AML-193 (cell line): ENCODE measurements around the gene CACUL1.
"Not testable (repeated sequence)": the region's sequence is repeated elsewhere in the genome, so short reads cannot be mapped to it uniquely, and the experiment has no call there.

Source experiments
- DNase-seq, 2 experiments: peaks; one replicate each; lab custom pipeline; 2025; lab: John Stamatoyannopoulos, UW

CACUL1 gene

GRCh38 chr10:118768041-118768919 lies 13.5 kb upstream of the CACUL1 start:
- DNase-seq = no peak

- no peak for DNase-seq
These were observed 12.7 kb upstream of the CACUL1 start for GRCh38 chr10:118767297-118768040.

GRCh38 chr10:118764195-118764594 lies 9.4 kb upstream of the CACUL1 start:
- DNase-seq = no peak

GRCh38 chr10:118763202-118763988 lies 8.6 kb upstream of the CACUL1 start:
- no peak for DNase-seq

GRCh38 chr10:118760265-118760664 lies 5.5 kb upstream of the CACUL1 start:
- no peak for DNase-seq

GRCh38 chr10:118758449-118758848 lies 3.7 kb upstream of the CACUL1 start:
- no peak for DNase-seq

- peak in 1 of 2 experiments; percentile 25 for DNase-seq
These were observed 578 bp downstream of the CACUL1 start for GRCh38 chr10:118754229-118754555.

GRCh38 chr10:118753331-118754228 lies 1.2 kb downstream of the CACUL1 start:
- no peak for DNase-seq

- no peak for DNase-seq
These were observed 2.4 kb downstream of the CACUL1 start for GRCh38 chr10:118752409-118752808.

GRCh38 chr10:118751265-118751664 lies 3.5 kb downstream of the CACUL1 start:
- no peak for DNase-seq

- DNase-seq = no peak
These were observed 6.7 kb downstream of the CACUL1 start for GRCh38 chr10:118748041-118748440.

- no peak for DNase-seq
These were observed 8.5 kb downstream of the CACUL1 start for GRCh38 chr10:118746246-118746645.

GRCh38 chr10:118745056-118745455 lies 9.7 kb downstream of the CACUL1 start:
- DNase-seq = no peak

- DNase-seq = not testable (repeated sequence)
These were observed 10.3 kb downstream of the CACUL1 start for GRCh38 chr10:118744346-118744918.

GRCh38 chr10:118742782-118743181 lies 12.0 kb downstream of the CACUL1 start:
- DNase-seq = no peak

- no peak for DNase-seq
These were observed 12.7 kb downstream of the CACUL1 start for GRCh38 chr10:118742032-118742431.

GRCh38 chr10:118738406-118738805 lies 16.4 kb downstream of the CACUL1 start:
- no peak for DNase-seq

- DNase-seq = peak in 1 of 2 experiments; percentile 27
These were observed 17.0 kb downstream of the CACUL1 start for GRCh38 chr10:118737603-118738302.

- no peak for DNase-seq
These were observed 19.5 kb downstream of the CACUL1 start for GRCh38 chr10:118735294-118735693.

- peak in 1 of 2 experiments; percentile 12 for DNase-seq
These were observed 20.3 kb downstream of the CACUL1 start for GRCh38 chr10:118734475-118734874.
